Stomach smooth muscle (tissue), 2 donors: ENCODE results near the gene SH2D7.

ENCODE experiments used
- H3K27ac ChIP-seq: one replicate; pipeline ENCODE4 v1.7.0; 2013; ENCODE audit warnings: mild to moderate bottlenecking, low read length, inconsistent platforms
- H3K27me3 ChIP-seq, 2 donors: one replicate each; pipeline ENCODE4 v1.7.0; 2013; ENCODE audit warnings: low read length in 2 of 2; ENCODE audit not compliant: insufficient read depth in 2 of 2, control insufficient read depth in 1 of 2
- H3K36me3 ChIP-seq, 2 donors: one replicate each; pipeline ENCODE4 v1.7.0; 2013; ENCODE audit warnings: low read length in 2 of 2; ENCODE audit not compliant: control insufficient read depth in 2 of 2, insufficient read depth in 2 of 2
- H3K4me1 ChIP-seq: one replicate; pipeline ENCODE4 v1.7.0; 2013; ENCODE audit warnings: low read length; ENCODE audit not compliant: control insufficient read depth, insufficient read depth
- H3K4me3 ChIP-seq, 2 donors: one replicate each; pipeline ENCODE4 v1.7.0; 2013; ENCODE audit warnings: low read length in 2 of 2
- H3K9ac ChIP-seq, 2 donors: one replicate each; pipeline ENCODE4 v1.7.0; 2013; ENCODE audit warnings: low read length in 2 of 2, mild to moderate bottlenecking in 1 of 2
- H3K9me3 ChIP-seq, 2 donors: one replicate each; pipeline ENCODE4 v1.7.0; 2013; ENCODE audit warnings: low read length in 2 of 2; ENCODE audit not compliant: control insufficient read depth in 2 of 2
- donor health status: healthy.
- donor health status: Pancreatic carcinoma.

SH2D7 gene

GRCh38 chr15:78092261-78093041 is at the start of gene SH2D7:
SH2D7 (plus strand) TSS chr15:78092561; CDS start chr15:78092585, 24 bp downstream.
- Histone ChIP-seq H3K9ac (no peak within 1 kb of the TSS), H3K4me3 (no peak within 1 kb of the TSS), H3K4me1 (peaks cover 25% of the 10 kb centered on the region), H3K27me3 (no peaks in the 10 kb centered on the region), H3K36me3 (no peaks in the 10 kb centered on the region), H3K27ac (no peak within 1 kb of the TSS), H3K9me3 (no peaks in the 10 kb centered on the region)

GRCh38 chr15:78044407-78045155 is 47.8 kb upstream of the SH2D7 start:
- Histone ChIP-seq H3K27me3 (no peaks in the 10 kb centered on the region), H3K4me3 (no peak overlapping the region), H3K9me3 (no peaks in the 10 kb centered on the region), H3K36me3 (peaks cover 8 to 17% of the 10 kb centered on the region in 2 donors), H3K4me1 (peaks cover 29% of the 10 kb centered on the region), H3K9ac (no peak overlapping the region), H3K27ac (no peak overlapping the region)

- H3K4me1 ChIP-seq, result peaks cover 35% of the 10 kb centered on the region
- no peak overlapping the region for H3K4me3 ChIP-seq
- H3K9me3 ChIP-seq, result no peaks in the 10 kb centered on the region
- H3K36me3 ChIP-seq, result peaks cover 8 to 17% of the 10 kb centered on the region in 2 donors
- no peak overlapping the region for H3K27ac ChIP-seq
- H3K9ac ChIP-seq, result no peak overlapping the region
- H3K27me3 ChIP-seq, result no peaks in the 10 kb centered on the region
Observed at GRCh38 chr15:78045189-78045588, 47.2 kb upstream of the SH2D7 start.

GRCh38 chr15:78046796-78047341 is 45.5 kb upstream of the SH2D7 start:
- Histone ChIP-seq H3K9me3 (no peaks in the 10 kb centered on the region), H3K27ac (no peak overlapping the region), H3K9ac (no peak overlapping the region), H3K27me3 (no peaks in the 10 kb centered on the region), H3K4me3 (no peak overlapping the region), H3K4me1 (peaks cover 39% of the 10 kb centered on the region), H3K36me3 (peaks cover 8 to 15% of the 10 kb centered on the region in 2 donors)

GRCh38 chr15:78047761-78048627 is 44.4 kb upstream of the SH2D7 start:
- Histone ChIP-seq H3K9ac (peak overlapping the region in 1 of 2 donors; percentile 18), H3K27ac (peak overlapping the region; percentile 55), H3K4me3 (no peak overlapping the region), H3K27me3 (no peaks in the 10 kb centered on the region), H3K9me3 (no peaks in the 10 kb centered on the region), H3K36me3 (peaks cover 6 to 10% of the 10 kb centered on the region in 2 donors), H3K4me1 (peaks cover 45% of the 10 kb centered on the region)

GRCh38 chr15:78048628-78048920 is 43.8 kb upstream of the SH2D7 start:
- Histone ChIP-seq H3K4me3 (no peak overlapping the region), H3K27ac (peak overlapping the region; percentile 55), H3K27me3 (no peaks in the 10 kb centered on the region), H3K9ac (peak overlapping the region in 1 of 2 donors; percentile 18), H3K9me3 (no peaks in the 10 kb centered on the region), H3K36me3 (peaks cover 10 to 12% of the 10 kb centered on the region in 2 donors), H3K4me1 (peaks cover 45% of the 10 kb centered on the region)

GRCh38 chr15:78049691-78050440 is 42.5 kb upstream of the SH2D7 start:
- peaks cover 41% of the 10 kb centered on the region for H3K4me1 ChIP-seq
- H3K27me3 ChIP-seq, result no peaks in the 10 kb centered on the region
- peak overlapping the region in 1 of 2 donors; percentile 23 for H3K4me3 ChIP-seq
- H3K9ac ChIP-seq, result no peak overlapping the region
- no peaks in the 10 kb centered on the region for H3K9me3 ChIP-seq
- H3K27ac ChIP-seq, result peak overlapping the region; percentile 20
- peaks cover 3 to 12% of the 10 kb centered on the region in 2 donors for H3K36me3 ChIP-seq

- H3K4me3 ChIP-seq, result no peak overlapping the region
- H3K9ac ChIP-seq, result no peak overlapping the region
- peaks cover 46% of the 10 kb centered on the region for H3K4me1 ChIP-seq
- peaks cover 3 to 12% of the 10 kb centered on the region in 2 donors for H3K36me3 ChIP-seq
- H3K27me3 ChIP-seq, result no peaks in the 10 kb centered on the region
- no peaks in the 10 kb centered on the region for H3K9me3 ChIP-seq
- no peak overlapping the region for H3K27ac ChIP-seq
Observed at GRCh38 chr15:78050441-78050809, 41.9 kb upstream of the SH2D7 start.

GRCh38 chr15:78050826-78051225 is 41.5 kb upstream of the SH2D7 start:
- Histone ChIP-seq H3K27me3 (no peaks in the 10 kb centered on the region), H3K27ac (no peak overlapping the region), H3K9ac (no peak overlapping the region), H3K36me3 (peaks cover 3 to 12% of the 10 kb centered on the region in 2 donors), H3K9me3 (no peaks in the 10 kb centered on the region), H3K4me1 (peaks cover 50% of the 10 kb centered on the region), H3K4me3 (no peak overlapping the region)

GRCh38 chr15:78051596-78051995 is 40.8 kb upstream of the SH2D7 start:
- Histone ChIP-seq H3K4me1 (peaks cover 53% of the 10 kb centered on the region), H3K27ac (no peak overlapping the region), H3K9ac (no peak overlapping the region), H3K9me3 (no peaks in the 10 kb centered on the region), H3K27me3 (no peaks in the 10 kb centered on the region), H3K36me3 (peaks cover 3 to 12% of the 10 kb centered on the region in 2 donors), H3K4me3 (no peak overlapping the region)
